ENCODE results near the gene PPP1R12A.

- TF ChIP-seq ZNF544 (tag by site-specific recombination; IDR thresholded peaks at IDR 0.05) (no peak), REST (tag by site-specific recombination; IDR thresholded peaks at IDR 0.05) (no peak), SETDB1 (IDR thresholded peaks at IDR 0.05; ENCODE audit: insufficient read length, low read length) (no peak)
Observed at GRCh38 chr12:79885911-79886490, 48.9 kb downstream of the PPP1R12A start.
